WTC11 (cell line): ENCODE results near the gene NTRK2.

ENCODE experiments used
- ATF6 ChIP-seq: sonication (generic); formaldehyde crosslinking; IDR thresholded peaks from 2 replicates; pipeline ENCODE4 v1.8.1; 2023; ENCODE audit warnings: mild to moderate bottlenecking, missing genetic modification reagents
- CTCF ChIP-seq: fragments of 200-600 bp; IDR thresholded peaks from 2 replicates; pipeline ENCODE4 v1.8.0; 2022; ENCODE audit warnings: antibody characterized with exemption
- E2F5 ChIP-seq: sonication (generic); formaldehyde crosslinking; IDR thresholded peaks from 2 replicates; pipeline ENCODE4 v1.8.1; 2022; ENCODE audit warnings: mild to moderate bottlenecking, moderate library complexity, missing genetic modification reagents

GRCh38 chr9:84867186-84867585 is 197.7 kb downstream of the NTRK2 start:
- no peak for TF ChIP-seq ATF6 (CRISPR knock-in tag)
- TF ChIP-seq E2F5 (CRISPR knock-in tag), result no peak
- no peak for TF ChIP-seq CTCF
